HG03432 (cell line): Measurements from ENCODE around the gene VIT.

Experiments used
- ATAC-seq: cut with Tn5 transposase; IDR thresholded peaks from one replicate; pipeline ENCODE4 v1.9.1; 2021; ENCODE audit warnings: mild to moderate bottlenecking, moderate library complexity; ENCODE audit not compliant: unreplicated experiment

Gene VIT

GRCh38 chr2:36756438-36756837, 59.9 kb downstream of the VIT start:
- ATAC-seq = no peak

DNA sequence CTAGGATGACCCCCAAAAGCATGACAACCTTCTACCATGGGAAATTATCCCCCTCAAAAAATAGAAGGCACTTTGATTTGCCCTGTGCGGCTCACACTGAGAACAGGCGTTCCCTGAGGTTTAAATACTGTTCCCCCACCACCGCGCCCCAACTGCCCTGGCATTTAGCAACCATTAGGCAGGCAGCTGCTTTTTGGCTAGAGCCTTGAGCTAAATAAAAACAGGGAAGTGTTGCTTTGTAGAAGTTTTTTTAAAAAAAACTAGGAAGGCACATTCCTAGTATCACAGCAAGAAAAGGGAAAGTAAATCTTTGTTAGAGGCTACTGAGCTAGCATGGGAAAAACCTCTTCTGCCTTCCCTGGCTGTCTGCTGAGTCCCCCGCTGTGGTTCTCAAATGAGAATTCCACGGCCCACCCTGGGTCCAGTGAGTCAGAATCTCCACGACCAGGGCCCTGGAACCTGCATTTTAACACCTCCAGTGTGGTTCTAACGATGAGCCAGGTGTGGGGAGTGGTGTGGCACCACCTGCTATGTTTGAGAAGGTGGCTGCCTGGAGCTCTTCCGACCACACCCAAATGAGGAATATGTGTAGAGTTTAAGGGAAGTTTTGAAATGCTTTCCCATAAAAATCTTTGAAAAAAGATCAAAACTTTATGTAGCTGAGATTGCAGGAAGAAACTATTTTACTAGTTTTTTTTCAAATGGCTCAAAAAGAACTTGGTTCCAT, 66.4 kb downstream of the VIT start:
- ATAC-seq = no peak

DNA sequence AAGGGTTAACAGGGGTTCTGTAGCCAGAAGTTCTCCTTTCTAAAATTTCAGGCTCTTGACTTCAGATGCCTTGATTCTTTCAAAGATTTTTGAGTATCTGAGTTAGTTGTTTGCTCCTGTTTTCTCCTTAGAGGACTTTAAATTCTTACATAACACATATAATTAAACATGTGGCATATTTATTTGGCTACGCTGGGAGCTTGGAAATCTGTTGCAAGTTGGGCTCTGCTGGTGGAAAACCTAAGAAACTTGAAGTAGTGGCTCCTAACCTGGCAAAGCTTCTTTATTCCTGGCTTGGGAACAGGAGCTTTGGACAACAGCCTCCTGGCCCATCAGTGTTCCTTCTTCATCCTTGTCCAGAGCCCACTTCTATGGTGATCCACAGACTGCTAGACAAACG, 72.6 kb downstream of the VIT start:
- no peak for ATAC-seq

DNA sequence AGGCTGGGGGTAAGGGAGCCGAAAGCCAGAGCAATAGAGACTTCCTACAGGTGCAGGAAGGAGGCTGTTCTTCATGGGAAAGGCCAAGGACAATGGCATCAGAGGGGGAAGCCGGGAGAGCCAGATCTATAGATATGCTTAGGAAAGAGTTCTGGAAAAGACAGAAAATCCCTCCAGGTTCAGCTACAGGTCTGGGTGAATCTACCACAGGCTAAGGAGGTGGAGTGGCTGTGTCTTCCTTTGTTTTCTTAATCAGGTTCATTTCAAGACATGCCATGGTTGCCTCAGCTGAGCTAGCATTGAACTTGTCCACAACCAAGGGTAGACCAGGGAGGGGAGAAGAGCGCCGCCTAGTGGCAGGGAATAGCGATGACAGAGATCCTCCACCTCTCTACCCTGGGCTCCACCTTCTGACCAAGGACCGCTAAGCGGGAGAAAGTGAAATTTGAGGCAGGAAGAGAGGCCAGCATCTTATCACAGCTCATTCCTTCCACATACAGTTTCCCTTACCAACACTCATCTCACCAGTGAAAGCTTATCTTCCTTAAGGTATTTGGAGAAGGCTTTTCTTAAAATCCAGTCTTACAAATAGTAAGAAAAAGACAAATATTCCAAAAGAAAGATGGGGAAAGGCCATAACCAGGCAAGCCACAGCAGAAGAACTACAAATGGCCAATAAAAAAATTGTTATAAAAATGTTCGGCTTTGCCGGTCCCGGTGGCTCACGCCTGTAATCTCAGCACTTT, 74.2 kb downstream of the VIT start:
- ATAC-seq = peak; percentile 74

DNA sequence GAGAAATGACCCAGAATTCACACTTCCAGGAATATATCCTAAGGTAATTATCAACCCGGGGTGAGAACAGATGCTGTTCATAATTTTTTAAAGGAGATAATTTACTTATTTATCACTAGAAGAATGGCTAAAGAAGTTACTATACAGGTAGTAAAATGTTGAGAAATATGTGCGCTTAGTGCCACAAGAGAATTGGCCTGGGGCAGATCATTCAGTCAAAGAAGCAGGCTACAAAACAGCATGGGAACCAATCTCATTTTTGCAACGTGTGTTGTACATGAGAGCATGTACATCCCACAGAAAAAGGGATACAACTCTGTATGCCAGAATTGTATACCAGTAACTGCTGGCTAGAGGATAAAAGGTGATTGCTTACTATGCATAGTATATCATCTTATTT, 75.2 kb downstream of the VIT start:
- no peak for ATAC-seq

DNA sequence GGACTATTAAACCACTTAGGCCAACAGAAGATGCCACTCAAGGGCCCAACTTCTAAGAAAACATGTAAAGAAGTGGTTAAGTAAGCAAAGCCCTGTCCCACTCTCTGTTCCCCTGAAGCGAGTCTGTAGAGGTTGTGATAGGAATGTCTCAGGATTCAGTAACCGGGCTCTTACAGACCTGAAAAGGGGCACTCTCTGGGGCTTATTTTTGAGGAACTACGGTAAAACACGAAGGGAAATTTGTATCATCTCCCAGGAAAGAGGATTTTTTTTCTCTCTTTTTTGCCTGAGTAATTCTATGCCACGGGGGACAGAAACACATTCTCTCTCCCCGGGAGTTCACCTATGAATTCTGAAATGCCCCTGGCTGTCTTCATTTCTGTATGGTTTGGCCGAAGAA, 77.4 kb downstream of the VIT start:
- no peak for ATAC-seq

- no peak for ATAC-seq
Measured at GRCh38 chr2:36775261-36775660, 78.8 kb downstream of the VIT start.

DNA sequence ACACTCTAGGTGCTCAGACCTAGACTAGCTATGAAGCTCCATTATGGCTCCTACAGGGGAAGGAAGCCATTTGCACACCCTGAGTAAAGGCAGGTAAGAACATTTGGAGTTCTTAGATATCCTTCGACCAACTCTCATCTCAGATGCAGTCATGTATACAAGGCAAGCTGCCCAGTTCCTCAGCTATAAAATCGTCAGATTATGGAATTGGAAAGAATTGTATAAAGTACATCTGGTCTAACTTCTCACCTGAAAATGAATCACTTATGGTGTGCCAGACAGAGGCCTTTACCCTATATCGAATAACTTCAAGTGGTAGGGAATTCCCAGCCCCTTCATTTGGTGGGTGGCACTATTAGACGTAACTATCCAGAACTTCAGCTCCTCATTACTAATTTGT, 79.3 kb downstream of the VIT start:
- ATAC-seq = no peak

DNA sequence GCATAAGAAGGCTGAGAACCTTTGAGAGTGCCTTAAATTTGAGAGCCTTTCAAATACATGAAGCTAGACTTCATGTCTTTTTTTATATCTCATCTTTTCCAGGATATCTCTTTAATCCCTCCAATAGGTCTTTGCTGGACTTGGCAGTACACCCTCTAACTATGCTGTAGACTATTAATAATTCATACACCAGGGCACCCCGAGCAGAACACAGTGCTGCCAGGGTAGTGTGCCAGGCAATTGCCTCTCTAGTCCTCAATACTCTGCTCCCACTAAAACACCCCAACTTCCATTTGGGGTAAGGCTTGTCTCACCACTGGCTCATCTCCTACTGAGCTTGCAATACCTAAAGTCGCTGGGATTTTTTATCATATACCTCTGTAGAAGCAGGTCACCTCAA, 80.8 kb downstream of the VIT start:
- no peak for ATAC-seq

DNA sequence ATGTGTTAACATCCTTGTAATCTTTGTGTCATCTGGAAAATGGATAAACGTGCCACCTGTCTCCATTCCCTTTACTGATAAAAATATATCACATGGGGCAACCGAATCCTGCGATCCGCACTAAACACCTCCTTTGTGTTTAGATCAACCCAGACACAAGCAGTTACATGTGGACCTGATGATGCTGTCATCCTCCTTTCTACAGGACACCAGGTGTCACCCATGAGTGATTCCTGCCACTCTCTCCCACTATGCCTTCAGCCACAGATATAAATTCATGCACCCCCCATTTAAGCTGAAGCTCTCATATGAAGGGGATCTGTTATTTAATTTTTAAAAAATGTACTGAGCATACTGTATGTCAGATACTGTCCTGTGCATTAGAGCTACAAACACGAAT, 81.3 kb downstream of the VIT start:
- no peak for ATAC-seq

DNA sequence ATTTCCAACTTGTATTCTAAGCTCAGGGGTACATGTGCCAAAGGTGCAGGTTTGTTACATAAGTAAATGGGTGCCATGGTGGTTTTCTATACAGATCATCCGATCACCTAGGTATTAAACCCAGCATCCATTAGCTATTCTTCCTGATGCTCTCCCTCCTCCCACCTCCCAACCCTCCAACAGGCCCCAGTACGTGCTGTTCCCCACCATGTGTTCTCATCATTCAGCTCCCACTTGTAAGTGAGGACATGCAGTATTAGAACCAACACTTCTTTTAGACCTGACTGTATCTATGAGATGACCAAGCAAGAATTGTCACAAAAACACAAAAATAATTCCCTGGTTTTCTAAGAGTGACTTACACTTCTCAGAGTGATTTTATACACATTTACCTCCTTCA, 83.0 kb downstream of the VIT start:
- ATAC-seq = no peak

DNA sequence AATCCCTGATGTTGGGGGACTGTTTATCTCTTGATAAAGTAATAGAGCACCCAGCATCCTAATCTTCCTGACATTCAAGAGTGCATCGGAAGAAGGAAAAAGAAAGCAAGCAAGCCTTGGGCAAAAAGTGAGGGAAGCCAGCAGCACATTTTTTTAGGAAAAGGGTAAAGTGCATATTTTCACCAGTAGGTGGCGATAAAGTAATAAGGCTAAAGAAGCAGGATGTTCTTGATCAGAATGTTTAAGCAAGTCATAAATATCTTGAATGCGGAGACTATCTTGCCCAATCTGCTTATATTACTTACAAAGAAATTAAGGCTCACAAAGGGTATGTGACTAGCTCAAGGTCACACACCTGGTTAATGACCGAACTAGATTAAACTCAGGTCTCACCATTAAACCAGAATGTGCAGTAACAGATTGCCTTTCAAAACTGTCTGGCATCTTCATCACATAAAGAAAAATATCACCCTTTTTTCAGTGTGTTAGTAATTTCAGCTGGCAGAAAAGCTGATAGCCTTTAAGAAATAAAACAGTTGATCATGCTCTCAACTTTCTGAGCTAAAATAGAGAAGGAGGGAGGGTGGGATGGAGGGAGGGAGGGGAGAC, 83.8 kb downstream of the VIT start:
- ATAC-seq = peak; percentile 62

- no peak for ATAC-seq
Measured at GRCh38 chr2:36781907-36782720, 85.6 kb downstream of the VIT start.

- no peak for ATAC-seq
Measured at GRCh38 chr2:36783246-36783645, 86.7 kb downstream of the VIT start.

- peak; percentile 65 for ATAC-seq
Measured at GRCh38 chr2:36785179-36785795, 88.8 kb downstream of the VIT start.

DNA sequence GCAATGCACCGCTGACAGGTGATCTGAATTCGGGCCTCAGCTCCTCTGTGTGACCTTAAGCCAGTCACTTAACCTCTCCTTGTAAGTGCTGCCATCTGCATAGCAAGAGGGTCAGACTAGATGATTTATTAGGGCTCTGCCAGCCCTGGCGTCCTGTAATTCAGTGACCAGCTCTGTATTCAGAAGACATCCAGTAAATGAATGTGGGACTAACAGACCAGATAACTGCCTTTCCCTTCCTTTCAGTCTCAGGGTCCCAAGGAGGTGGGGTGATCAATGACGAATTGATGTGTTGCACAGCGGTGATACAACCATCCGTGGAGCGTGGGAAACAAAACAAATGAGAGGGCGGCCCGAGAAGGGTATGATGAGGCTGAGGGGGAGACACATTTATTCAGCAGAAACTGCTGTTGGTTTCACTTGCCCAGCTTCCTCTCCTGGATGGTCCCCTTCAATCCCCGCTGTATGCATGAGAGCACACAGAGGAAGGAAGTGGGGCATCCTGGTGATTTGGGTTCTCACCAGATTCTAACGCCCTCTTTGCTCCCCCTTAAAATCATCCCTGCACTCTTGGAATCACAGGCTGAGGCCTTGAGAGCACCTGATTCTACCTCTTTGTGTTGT, 92.8 kb downstream of the VIT start:
- peak; percentile 37 for ATAC-seq

- ATAC-seq = no peak
Measured at GRCh38 chr2:36792951-36793350, 96.4 kb downstream of the VIT start.

GRCh38 chr2:36797324-36798070, 101.0 kb downstream of the VIT start:
- no peak for ATAC-seq

DNA sequence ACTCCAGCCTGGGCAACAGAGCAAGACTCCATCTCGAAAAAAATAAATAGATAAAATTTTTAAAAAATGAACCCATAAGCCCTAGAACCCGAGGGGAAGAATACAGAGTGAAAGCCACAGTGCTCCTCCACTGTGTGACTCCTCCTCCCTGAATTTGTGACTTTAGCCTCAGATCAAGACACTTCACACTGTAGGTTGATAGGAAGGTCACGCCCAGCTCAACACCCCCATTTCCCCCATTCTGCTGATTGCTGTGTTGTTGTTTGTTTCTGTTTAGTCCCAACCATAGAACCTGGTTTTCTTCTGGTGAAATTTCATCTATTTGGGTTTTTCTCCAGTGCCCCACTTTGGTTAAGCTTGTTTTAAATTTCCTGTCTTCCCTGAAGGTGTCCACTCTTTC, 102.2 kb downstream of the VIT start:
- no peak for ATAC-seq

DNA sequence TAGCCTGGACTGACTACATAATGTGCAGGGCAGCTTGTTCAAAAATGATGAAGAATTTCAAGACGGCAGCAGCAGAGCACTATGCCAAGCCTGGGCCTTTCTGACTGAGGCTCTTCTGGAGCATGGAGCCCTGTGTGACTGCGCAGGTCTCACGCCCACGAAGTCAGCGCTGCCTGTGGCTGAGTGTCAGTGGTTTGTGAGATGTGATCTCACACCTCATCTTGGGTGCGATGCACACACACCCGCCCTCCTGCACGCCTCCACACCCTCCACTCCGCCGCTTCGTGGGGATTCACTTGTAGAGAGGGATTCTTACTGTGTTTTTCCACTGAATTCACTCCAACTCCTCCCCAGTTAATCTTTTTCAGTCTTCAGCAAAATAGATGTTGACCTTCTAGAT, 103.9 kb downstream of the VIT start:
- ATAC-seq = no peak
